ENCODE results near the gene PRKN.

PRKN gene

GRCh38 chr6:162058281-162058875 is 669.2 kb downstream of the PRKN start:
- H3K27me3 ChIP-seq (ENCODE audit: control insufficient read depth, insufficient read depth, low read length, poor library complexity, severe bottlenecking) = no peaks in the 10 kb centered on the region
- H3K27ac ChIP-seq (ENCODE audit: insufficient read depth, low read depth, low read length, poor library complexity, severe bottlenecking) = no peak overlapping the region
- H3K4me3 ChIP-seq (ENCODE audit: insufficient read depth, low read depth, low read length) = no peak overlapping the region
- 92 to 93% methylated on average over 11 of the region's 11 CpGs for WGBS, 2 experiments
- no peaks in the 10 kb centered on the region for H3K4me1 ChIP-seq (ENCODE audit: control insufficient read depth, insufficient read depth, low read length)
- H3K9me3 ChIP-seq (ENCODE audit: control insufficient read depth, low read length) = no peaks in the 10 kb centered on the region
- H3K36me3 ChIP-seq (ENCODE audit: control insufficient read depth, insufficient read depth, low read length) = no peaks in the 10 kb centered on the region

- Histone ChIP-seq H3K4me1 (ENCODE audit: control insufficient read depth, insufficient read depth, low read length) (no peaks in the 10 kb centered on the region), H3K36me3 (ENCODE audit: control insufficient read depth, insufficient read depth, low read length) (no peaks in the 10 kb centered on the region), H3K9me3 (ENCODE audit: control insufficient read depth, low read length) (no peaks in the 10 kb centered on the region), H3K27me3 (ENCODE audit: control insufficient read depth, insufficient read depth, low read length, poor library complexity, severe bottlenecking) (no peaks in the 10 kb centered on the region), H3K27ac (ENCODE audit: insufficient read depth, low read depth, low read length, poor library complexity, severe bottlenecking) (no peak overlapping the region), H3K4me3 (ENCODE audit: insufficient read depth, low read depth, low read length) (no peak overlapping the region)
- WGBS, 2 experiments = 52 to 64% methylated on average over 6 to 8 of the region's 8 CpGs
Measured at GRCh38 chr6:162056745-162057144, 670.8 kb downstream of the PRKN start.

DNA sequence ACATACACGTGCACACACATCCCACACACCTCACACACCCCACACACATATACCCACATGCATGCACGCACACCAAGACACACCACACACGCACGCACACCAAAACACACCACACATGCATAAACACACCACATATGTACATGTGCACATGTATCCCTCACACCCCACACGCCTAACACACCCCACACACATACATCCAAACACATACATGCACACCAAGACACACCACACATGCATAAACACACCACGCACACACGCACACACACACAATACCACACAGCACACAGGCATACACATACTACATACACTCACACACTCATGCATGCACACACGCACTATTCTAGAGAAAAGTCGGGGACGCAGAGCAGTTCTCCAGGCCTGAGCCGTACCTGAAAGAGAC is 671.5 kb downstream of the PRKN start:
- no peaks in the 10 kb centered on the region for H3K27me3 ChIP-seq (ENCODE audit: control insufficient read depth, insufficient read depth, low read length, poor library complexity, severe bottlenecking)
- H3K36me3 ChIP-seq (ENCODE audit: control insufficient read depth, insufficient read depth, low read length) = no peaks in the 10 kb centered on the region
- H3K4me1 ChIP-seq (ENCODE audit: control insufficient read depth, insufficient read depth, low read length) = no peaks in the 10 kb centered on the region
- WGBS, 2 experiments = 92 to 95% methylated on average over 11 of the region's 11 CpGs
- H3K9me3 ChIP-seq (ENCODE audit: control insufficient read depth, low read length) = no peaks in the 10 kb centered on the region
- no peak overlapping the region for H3K27ac ChIP-seq (ENCODE audit: insufficient read depth, low read depth, low read length, poor library complexity, severe bottlenecking)
- H3K4me3 ChIP-seq (ENCODE audit: insufficient read depth, low read depth, low read length) = no peak overlapping the region

DNA sequence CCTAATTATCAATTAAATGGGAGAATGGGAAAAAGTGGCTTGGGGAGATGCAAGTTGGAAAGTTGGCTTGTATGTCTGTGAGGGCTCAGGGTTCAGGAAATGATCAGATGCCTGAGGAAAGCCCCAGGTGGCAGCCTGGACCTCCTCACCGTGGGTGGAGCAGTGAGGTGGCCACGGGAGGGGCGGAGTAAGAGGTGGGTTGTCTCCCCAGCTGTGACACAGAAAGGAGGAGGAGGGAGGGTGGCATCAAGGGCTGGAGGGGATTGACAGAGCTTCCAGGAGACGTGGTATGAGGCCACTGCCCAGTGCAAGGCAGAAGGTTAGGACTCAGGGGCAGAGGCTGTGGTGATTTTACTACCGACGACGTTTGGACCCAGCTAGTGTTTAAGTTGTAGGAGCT is 672.2 kb downstream of the PRKN start:
- Histone ChIP-seq H3K4me1 (ENCODE audit: control insufficient read depth, insufficient read depth, low read length) (no peaks in the 10 kb centered on the region), H3K4me3 (ENCODE audit: insufficient read depth, low read depth, low read length) (no peak overlapping the region), H3K27ac (ENCODE audit: insufficient read depth, low read depth, low read length, poor library complexity, severe bottlenecking) (no peak overlapping the region), H3K9me3 (ENCODE audit: control insufficient read depth, low read length) (no peaks in the 10 kb centered on the region), H3K27me3 (ENCODE audit: control insufficient read depth, insufficient read depth, low read length, poor library complexity, severe bottlenecking) (no peaks in the 10 kb centered on the region), H3K36me3 (ENCODE audit: control insufficient read depth, insufficient read depth, low read length) (no peaks in the 10 kb centered on the region)
- WGBS, 2 experiments = 72 to 76% methylated on average over 7 of the region's 7 CpGs

DNA sequence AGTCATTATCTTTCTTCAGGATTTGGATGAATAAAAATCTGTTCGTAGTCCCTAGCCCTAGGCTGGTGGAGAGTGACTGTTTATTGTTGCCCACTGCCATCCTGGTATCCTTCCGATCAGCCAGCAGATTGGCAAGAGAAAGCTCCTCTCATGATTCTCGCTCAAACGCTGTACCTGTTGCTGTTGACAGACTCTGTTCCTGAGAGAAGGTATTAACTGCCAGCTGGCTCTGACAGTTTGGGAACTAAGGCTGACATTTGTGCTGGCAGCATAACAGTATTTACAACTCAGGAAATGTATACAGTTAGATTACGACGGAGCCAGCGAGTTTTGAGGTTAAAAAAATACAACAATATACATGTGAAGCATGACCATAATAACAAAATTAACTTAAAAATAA is 674.5 kb downstream of the PRKN start:
- H3K36me3 ChIP-seq (ENCODE audit: control insufficient read depth, insufficient read depth, low read length) = no peaks in the 10 kb centered on the region
- H3K9me3 ChIP-seq (ENCODE audit: control insufficient read depth, low read length) = no peaks in the 10 kb centered on the region
- no peak overlapping the region for H3K4me3 ChIP-seq (ENCODE audit: insufficient read depth, low read depth, low read length)
- no peaks in the 10 kb centered on the region for H3K4me1 ChIP-seq (ENCODE audit: control insufficient read depth, insufficient read depth, low read length)
- WGBS, 2 experiments = 94 to 97% methylated on average over 4 to 7 of the region's 7 CpGs
- no peaks in the 10 kb centered on the region for H3K27me3 ChIP-seq (ENCODE audit: control insufficient read depth, insufficient read depth, low read length, poor library complexity, severe bottlenecking)
- H3K27ac ChIP-seq (ENCODE audit: insufficient read depth, low read depth, low read length, poor library complexity, severe bottlenecking) = no peak overlapping the region

- Histone ChIP-seq H3K36me3 (ENCODE audit: control insufficient read depth, insufficient read depth, low read length) (no peaks in the 10 kb centered on the region), H3K9me3 (ENCODE audit: control insufficient read depth, low read length) (no peaks in the 10 kb centered on the region), H3K27me3 (ENCODE audit: control insufficient read depth, insufficient read depth, low read length, poor library complexity, severe bottlenecking) (no peaks in the 10 kb centered on the region), H3K4me3 (ENCODE audit: insufficient read depth, low read depth, low read length) (no peak overlapping the region), H3K27ac (ENCODE audit: insufficient read depth, low read depth, low read length, poor library complexity, severe bottlenecking) (no peak overlapping the region), H3K4me1 (ENCODE audit: control insufficient read depth, insufficient read depth, low read length) (no peaks in the 10 kb centered on the region)
- 92 to 93% methylated on average over 8 of the region's 8 CpGs for WGBS, 2 experiments
Measured at GRCh38 chr6:162050579-162050978, 677.0 kb downstream of the PRKN start.

- no peaks in the 10 kb centered on the region for H3K36me3 ChIP-seq (ENCODE audit: control insufficient read depth, insufficient read depth, low read length)
- no peaks in the 10 kb centered on the region for H3K27me3 ChIP-seq (ENCODE audit: control insufficient read depth, insufficient read depth, low read length, poor library complexity, severe bottlenecking)
- no peak overlapping the region for H3K4me3 ChIP-seq (ENCODE audit: insufficient read depth, low read depth, low read length)
- no peaks in the 10 kb centered on the region for H3K4me1 ChIP-seq (ENCODE audit: control insufficient read depth, insufficient read depth, low read length)
- H3K27ac ChIP-seq (ENCODE audit: insufficient read depth, low read depth, low read length, poor library complexity, severe bottlenecking) = no peak overlapping the region
- 95 to 97% methylated on average over 5 of the region's 5 CpGs for WGBS, 2 experiments
- H3K9me3 ChIP-seq (ENCODE audit: control insufficient read depth, low read length) = no peaks in the 10 kb centered on the region
Measured at GRCh38 chr6:162046324-162046723, 681.2 kb downstream of the PRKN start.

DNA sequence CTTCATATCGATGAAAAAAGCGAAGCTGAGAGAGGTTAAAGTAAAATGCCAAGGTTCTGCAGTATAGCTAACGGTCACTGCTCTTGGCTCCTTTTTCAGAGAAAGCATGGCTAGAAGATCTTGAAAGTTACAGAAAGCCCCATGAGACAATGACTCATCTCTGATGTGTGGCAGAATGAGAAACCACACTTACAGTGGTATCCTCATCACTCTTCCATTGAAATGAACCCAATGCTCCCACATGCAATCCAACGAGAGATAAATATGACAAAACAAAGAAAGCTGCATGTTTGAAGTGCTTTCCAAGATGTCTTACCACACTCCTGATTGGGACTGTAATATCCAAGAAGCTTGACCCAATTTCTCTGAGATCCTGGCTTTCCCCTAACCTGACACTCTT is 694.9 kb downstream of the PRKN start:
- H3K27me3 ChIP-seq (ENCODE audit: control insufficient read depth, insufficient read depth, low read length, poor library complexity, severe bottlenecking) = no peaks in the 10 kb centered on the region
- no peaks in the 10 kb centered on the region for H3K36me3 ChIP-seq (ENCODE audit: control insufficient read depth, insufficient read depth, low read length)
- 94% methylated on average over 4 of the region's 4 CpGs for WGBS, 2 experiments
- H3K4me1 ChIP-seq (ENCODE audit: control insufficient read depth, insufficient read depth, low read length) = no peaks in the 10 kb centered on the region
- no peak overlapping the region for H3K4me3 ChIP-seq (ENCODE audit: insufficient read depth, low read depth, low read length)
- no peaks in the 10 kb centered on the region for H3K9me3 ChIP-seq (ENCODE audit: control insufficient read depth, low read length)
- no peak overlapping the region for H3K27ac ChIP-seq (ENCODE audit: insufficient read depth, low read depth, low read length, poor library complexity, severe bottlenecking)

DNA sequence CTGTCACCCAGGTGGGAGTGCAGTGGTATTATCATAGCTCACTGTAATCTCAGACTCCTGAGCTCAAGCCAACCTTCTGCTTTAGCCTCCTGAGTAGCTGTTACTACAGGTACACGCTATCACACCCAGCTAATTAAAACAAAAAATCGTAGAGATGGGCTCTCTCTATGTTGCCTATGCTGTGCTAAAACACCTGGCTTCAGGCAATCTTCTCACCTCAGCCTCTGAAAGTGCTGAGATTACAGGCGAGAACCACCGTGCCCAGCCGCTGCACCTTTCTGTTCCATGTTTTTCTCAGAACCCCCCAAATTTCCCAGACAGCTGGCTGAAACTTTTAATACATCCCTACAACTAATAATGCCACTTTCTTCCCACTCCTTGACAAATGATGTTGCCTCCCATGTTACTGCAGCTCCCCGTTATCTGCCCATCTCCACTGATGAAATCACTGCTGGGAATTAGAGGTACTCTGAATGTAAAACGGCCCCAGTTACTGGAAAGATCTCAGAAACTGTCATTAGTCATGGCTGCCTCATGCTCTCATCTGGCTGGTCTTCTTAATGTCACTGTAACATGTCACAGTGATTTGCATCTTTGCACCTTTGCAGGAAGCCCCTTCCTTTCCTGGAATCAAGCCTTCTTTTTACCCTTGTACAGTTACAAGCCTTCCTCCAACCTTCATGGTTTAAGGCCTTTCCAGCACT is 697.5 kb downstream of the PRKN start:
- no peaks in the 10 kb centered on the region for H3K36me3 ChIP-seq (ENCODE audit: control insufficient read depth, insufficient read depth, low read length)
- no peak overlapping the region for H3K27ac ChIP-seq (ENCODE audit: insufficient read depth, low read depth, low read length, poor library complexity, severe bottlenecking)
- H3K4me1 ChIP-seq (ENCODE audit: control insufficient read depth, insufficient read depth, low read length) = no peaks in the 10 kb centered on the region
- H3K27me3 ChIP-seq (ENCODE audit: control insufficient read depth, insufficient read depth, low read length, poor library complexity, severe bottlenecking) = no peaks in the 10 kb centered on the region
- 91 to 92% methylated on average over 7 of the region's 7 CpGs for WGBS, 2 experiments
- no peaks in the 10 kb centered on the region for H3K9me3 ChIP-seq (ENCODE audit: control insufficient read depth, low read length)
- no peak overlapping the region for H3K4me3 ChIP-seq (ENCODE audit: insufficient read depth, low read depth, low read length)

- no peaks in the 10 kb centered on the region for H3K9me3 ChIP-seq (ENCODE audit: control insufficient read depth, low read length)
- WGBS, 2 experiments = 89 to 93% methylated on average over 3 of the region's 4 CpGs
Measured at GRCh38 chr6:162026843-162027242, 700.7 kb downstream of the PRKN start.

More at GRCh38 chr6:162026843-162027242, 700.7 kb downstream of the PRKN start:
- no peaks in the 10 kb centered on the region for H3K27me3 ChIP-seq (ENCODE audit: control insufficient read depth, insufficient read depth, low read length, poor library complexity, severe bottlenecking)
- no peaks in the 10 kb centered on the region for H3K4me1 ChIP-seq (ENCODE audit: control insufficient read depth, insufficient read depth, low read length)
- H3K36me3 ChIP-seq (ENCODE audit: control insufficient read depth, insufficient read depth, low read length) = no peaks in the 10 kb centered on the region
- H3K4me3 ChIP-seq (ENCODE audit: insufficient read depth, low read depth, low read length) = no peak overlapping the region
- H3K27ac ChIP-seq (ENCODE audit: insufficient read depth, low read depth, low read length, poor library complexity, severe bottlenecking) = no peak overlapping the region
